Testis (tissue), 3 donors: ENCODE measurements around the gene PRKRIP1. TPM values are rescaled to one million over a fixed set of nuclear protein-coding genes. Genes with fewer than 3 reads are reported as not detected.
A peak's percentile ranks its signal among the peaks of the same experiment; 100 is the strongest.

ENCODE experiments used
- DNase-seq: peaks from one replicate; pipeline ENCODE4 v3.0.0-alpha.2; 2019
- H3K27ac ChIP-seq, 2 donors: fragments of 200-600 bp; sonication (generic); one replicate each; pipeline ENCODE4 v1.5.1; 2019
- H3K27me3 ChIP-seq: fragments of 200-600 bp; sonication (generic); one replicate; pipeline ENCODE4 v1.5.1; 2019
- H3K36me3 ChIP-seq: fragments of 200-600 bp; sonication (generic); one replicate; pipeline ENCODE4 v1.5.1; 2017; ENCODE audit warnings: low read depth; ENCODE audit errors: missing control alignments
- H3K4me1 ChIP-seq: fragments of 200-600 bp; sonication (generic); one replicate; pipeline ENCODE4 v1.5.1; 2019
- H3K4me3 ChIP-seq, 2 donors: fragments of 200-600 bp; sonication (generic); one replicate each; pipeline ENCODE4 v1.5.1; 2017 to 2019
- H3K9me3 ChIP-seq: fragments of 200-600 bp; sonication (generic); one replicate; pipeline ENCODE4 v1.5.1; 2017
- POLR2A ChIP-seq: fragments of 450-650 bp; IDR thresholded peaks from one replicate; pipeline ENCODE4 v1.6.1; 2017; ENCODE audit warnings: antibody characterized with exemption, mild to moderate bottlenecking, moderate library complexity
- WGBS, 2 donors: methylation state at CpG; one replicate each; pipeline ENCODE4 v1.1.5; 2018; 5-methylcytosine and 5-hydroxymethylcytosine counted together
- intact Hi-C: fragments of 100-400 bp; cut with DNase I; formaldehyde crosslinking; loops from one replicate; pipeline ENCODE4 v1.15.1; 2023; ENCODE audit warnings: low total_unique reads
- polyA plus RNA-seq: library from polyadenylated mRNA; stranded (reverse); fragments of 350-450 nt; fragmentation: Illumina TruSeq; extraction: RNeasy Lipid Tissue Mini Kit (QIAGEN cat#74804); gene quantifications from one replicate; pipeline ENCODE4 v1.2.3, GENCODE V29; 2014; ENCODE audit warnings: low read depth, low replicate concordance; ENCODE audit not compliant: insufficient read depth
- total RNA-seq, 2 donors: library from RNA; depleted of rRNA; stranded (reverse); fragments of >200 nt; gene quantifications; one replicate each; pipeline ENCODE4 v1.2.3, GENCODE V29; 2016
- TF ChIP-seq, protein P1 (sequence below), 3 experiments: fragments of 450-650 bp in 2 of 3; fragments of 200-600 bp in 1 of 3; sonication (generic) in 1 of 3; IDR thresholded peaks; one replicate each; pipeline ENCODE4 v1.5.1; 2016 to 2019; ENCODE audit warnings: antibody characterized with exemption in 3 of 3, mild to moderate bottlenecking in 2 of 3, moderate library complexity in 1 of 3

Gene PRKRIP1
- total and polyA plus RNA-seq, 3 donors from 2014 or later = 50.8 to 71.1 (median 52.5) TPM

DNA sequence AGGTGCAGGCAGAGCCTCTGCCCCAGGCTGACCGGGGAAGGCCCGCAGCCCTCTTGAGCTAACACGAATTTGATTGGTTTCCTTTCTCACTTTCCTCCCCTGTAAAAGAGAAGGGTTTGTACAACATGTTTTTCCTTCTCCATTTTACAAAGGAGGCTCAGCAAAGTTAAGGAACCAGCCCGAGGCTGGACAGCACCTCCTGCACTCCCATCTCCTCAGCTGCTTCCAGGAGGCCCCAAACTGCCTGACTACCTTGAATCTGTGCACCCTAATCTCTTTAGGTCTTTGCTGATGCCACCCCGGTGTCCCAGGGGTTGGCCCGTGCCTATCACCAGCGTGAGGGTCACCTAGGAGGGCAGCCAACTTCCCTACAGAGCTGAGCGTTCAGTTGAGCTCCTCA lies 64.3 kb downstream of the PRKRIP1 start:
- WGBS, 2 donors = 87 to 88% methylated on average over 8 of the region's 8 CpGs
- no peak for DNase-seq
- Histone ChIP-seq H3K9me3 (no peaks in the 10 kb centered on the region), H3K4me1 (peaks cover 8% of the 10 kb centered on the region), H3K36me3 (no peaks in the 10 kb centered on the region), H3K27ac (no peak overlapping the region), H3K27me3 (no peaks in the 10 kb centered on the region), H3K4me3 (no peak overlapping the region)
- TF ChIP-seq POLR2A = no peak
- TF ChIP-seq, protein P1, sequence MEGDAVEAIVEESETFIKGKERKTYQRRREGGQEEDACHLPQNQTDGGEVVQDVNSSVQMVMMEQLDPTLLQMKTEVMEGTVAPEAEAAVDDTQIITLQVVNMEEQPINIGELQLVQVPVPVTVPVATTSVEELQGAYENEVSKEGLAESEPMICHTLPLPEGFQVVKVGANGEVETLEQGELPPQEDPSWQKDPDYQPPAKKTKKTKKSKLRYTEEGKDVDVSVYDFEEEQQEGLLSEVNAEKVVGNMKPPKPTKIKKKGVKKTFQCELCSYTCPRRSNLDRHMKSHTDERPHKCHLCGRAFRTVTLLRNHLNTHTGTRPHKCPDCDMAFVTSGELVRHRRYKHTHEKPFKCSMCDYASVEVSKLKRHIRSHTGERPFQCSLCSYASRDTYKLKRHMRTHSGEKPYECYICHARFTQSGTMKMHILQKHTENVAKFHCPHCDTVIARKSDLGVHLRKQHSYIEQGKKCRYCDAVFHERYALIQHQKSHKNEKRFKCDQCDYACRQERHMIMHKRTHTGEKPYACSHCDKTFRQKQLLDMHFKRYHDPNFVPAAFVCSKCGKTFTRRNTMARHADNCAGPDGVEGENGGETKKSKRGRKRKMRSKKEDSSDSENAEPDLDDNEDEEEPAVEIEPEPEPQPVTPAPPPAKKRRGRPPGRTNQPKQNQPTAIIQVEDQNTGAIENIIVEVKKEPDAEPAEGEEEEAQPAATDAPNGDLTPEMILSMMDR (IDR thresholded peaks at IDR 0.05) = no peak
- intact Hi-C loops = no loop called here

DNA sequence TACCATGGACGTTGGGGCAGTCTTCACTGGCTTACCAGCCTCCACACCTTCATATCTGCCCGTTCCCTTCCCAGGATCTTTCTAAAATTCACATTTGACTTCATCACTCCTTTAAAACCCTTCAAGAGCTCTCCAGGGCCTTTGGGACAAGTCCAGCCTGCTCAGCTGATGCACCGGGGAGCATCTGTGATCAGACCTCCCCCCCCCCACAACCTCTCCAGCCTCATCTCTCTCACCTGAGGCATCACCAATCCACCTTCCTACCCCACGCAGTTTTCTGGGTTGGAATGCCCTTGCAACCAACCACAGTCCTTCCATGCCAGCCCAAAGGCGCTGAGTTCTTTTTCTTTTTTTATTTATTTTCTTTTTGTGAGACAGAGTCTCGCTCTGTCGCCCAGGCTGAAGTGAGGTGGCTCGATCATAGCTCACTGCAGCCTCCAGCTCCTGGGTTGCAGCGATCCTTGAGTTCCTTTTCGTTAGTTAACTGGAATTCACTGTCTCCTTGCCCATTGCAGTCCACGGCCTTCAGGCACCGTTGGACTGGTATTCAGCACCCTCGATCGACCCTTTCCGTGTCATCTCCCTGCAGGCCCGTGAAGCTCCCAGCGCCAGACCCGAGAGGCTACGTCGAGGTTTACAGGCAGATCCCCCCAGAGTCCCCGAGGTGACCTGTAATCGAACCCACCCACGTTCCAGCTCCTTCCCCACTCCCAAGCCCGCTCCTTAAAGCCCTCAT lies 67.8 kb downstream of the PRKRIP1 start:
- 11 to 13% methylated on average over 20 to 24 of the region's 24 CpGs for WGBS, 2 donors
- H3K36me3 ChIP-seq = no peaks in the 10 kb centered on the region
- intact Hi-C loops = no loop called here
- peaks cover 21% of the 10 kb centered on the region for H3K4me1 ChIP-seq
- H3K27me3 ChIP-seq = no peaks in the 10 kb centered on the region
- no peak for TF ChIP-seq POLR2A
- TF ChIP-seq, protein P1 (IDR thresholded peaks at IDR 0.05) = no peak
- H3K4me3 ChIP-seq = peak overlapping the region; percentile 78 to 99
- no peak for DNase-seq
- no peaks in the 10 kb centered on the region for H3K9me3 ChIP-seq
- H3K27ac ChIP-seq = peak overlapping the region; percentile 31 to 50

DNA sequence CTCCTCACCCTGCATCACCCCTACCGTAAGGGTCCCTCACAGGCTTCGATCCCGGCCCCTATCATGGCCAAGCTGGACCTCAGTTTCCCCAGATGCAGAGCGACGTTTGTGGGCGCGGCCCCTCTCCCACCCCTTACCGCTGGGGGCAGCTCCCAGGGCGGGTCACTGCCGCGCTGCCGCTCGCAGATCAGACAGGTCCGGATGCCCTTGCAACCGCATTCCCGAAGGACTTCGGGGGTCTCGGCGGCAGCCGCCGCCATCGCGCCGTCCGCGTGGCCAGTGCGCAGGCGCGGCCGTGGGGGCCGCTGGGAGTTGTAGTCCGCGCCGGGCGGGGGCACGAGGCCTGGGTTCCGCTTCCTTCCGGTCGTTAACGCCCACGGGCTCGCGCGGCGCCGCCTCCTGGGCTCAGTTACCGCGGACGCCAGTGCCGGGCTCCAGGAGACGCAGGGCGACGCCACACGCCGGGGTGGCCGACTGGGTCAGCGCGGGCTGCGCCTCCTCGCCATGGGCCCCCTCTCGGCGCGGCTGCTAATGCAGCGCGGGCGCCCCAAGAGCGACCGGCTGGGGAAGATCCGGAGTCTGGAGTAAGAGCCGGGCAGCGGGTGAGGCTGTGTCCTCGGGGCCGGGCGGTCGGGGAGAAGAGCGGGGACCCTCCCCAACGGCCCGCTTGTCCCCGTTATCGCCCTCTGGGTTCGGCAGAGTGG lies 68.6 kb downstream of the PRKRIP1 start, which contains the start of the genes ALKBH4 and LRWD1:
TSS of gene ALKBH4 (minus strand) at position 287 of the 704 bp plus-strand sequence. CDS start at position 260, 27 bp downstream.
TSS of gene LRWD1 (plus strand) at position 408 of the 704 bp plus-strand sequence. CDS start at position 505, 97 bp downstream.
- peak; percentile 94 for DNase-seq
- Histone ChIP-seq H3K4me1 (peaks cover 21% of the 10 kb centered on the region), H3K36me3 (no peaks in the 10 kb centered on the region), H3K9me3 (no peaks in the 10 kb centered on the region), H3K27me3 (no peaks in the 10 kb centered on the region), H3K4me3 (peak within 1 kb of the TSS; percentile 78 to 99), H3K27ac (peak within 1 kb of the TSS; percentile 41 to 61)
- intact Hi-C loops = no loop called here
- TF ChIP-seq, protein P1 (IDR thresholded peaks at IDR 0.05) = peak in 1 of 3 experiments; percentile 36
- no peak for TF ChIP-seq POLR2A
- 0 to 1% methylated on average over 5 to 77 of the region's 81 CpGs for WGBS, 2 donors

DNA sequence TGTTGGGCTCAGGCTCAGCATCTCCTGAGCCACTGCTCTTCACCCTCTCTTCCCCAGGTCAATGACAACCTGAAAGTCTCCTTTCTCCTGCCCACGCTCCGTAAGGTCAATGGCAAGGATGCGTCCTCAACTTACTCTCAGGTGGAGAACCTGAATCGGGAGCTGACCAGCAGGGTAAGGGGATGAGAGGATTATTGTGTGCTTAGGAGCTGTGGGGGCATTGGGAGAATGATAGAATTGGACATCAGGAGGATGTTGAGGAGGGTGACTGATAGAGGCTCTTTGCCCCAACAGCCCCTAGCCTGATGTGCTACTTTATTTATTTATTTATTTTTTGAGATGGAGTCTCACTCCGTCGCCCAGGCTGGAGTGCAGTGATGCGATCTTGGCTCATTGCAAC lies 69.9 kb downstream of the PRKRIP1 start:
- peaks cover 21% of the 10 kb centered on the region for H3K4me1 ChIP-seq

More for the DNA sequence above, 69.9 kb downstream of the PRKRIP1 start:
- no peaks in the 10 kb centered on the region for H3K9me3 ChIP-seq
- H3K27ac ChIP-seq = no peak overlapping the region
- DNase-seq = no peak
- intact Hi-C loops = no loop called here
- no peaks in the 10 kb centered on the region for H3K36me3 ChIP-seq
- H3K4me3 ChIP-seq = no peak overlapping the region
- no peaks in the 10 kb centered on the region for H3K27me3 ChIP-seq
- WGBS, 2 donors = 83 to 87% methylated on average over 7 of the region's 7 CpGs
- TF ChIP-seq POLR2A = no peak
- TF ChIP-seq, protein P1 (IDR thresholded peaks at IDR 0.05) = no peak
